Mucosa of rectum (tissue), 2 donors: ENCODE measurements around the gene ACACA.

ENCODE experiments used
- H3K27ac ChIP-seq, 2 donors: one replicate each; pipeline ENCODE4 v1.7.0; 2013; ENCODE audit warnings: inconsistent platforms in 2 of 2, low read depth in 2 of 2, low read length in 2 of 2
- H3K27me3 ChIP-seq, 2 donors: one replicate each; pipeline ENCODE4 v1.7.0; 2013; ENCODE audit warnings: low read length in 2 of 2; ENCODE audit not compliant: control insufficient read depth in 2 of 2, insufficient read depth in 2 of 2
- H3K36me3 ChIP-seq, 2 donors: one replicate each; pipeline ENCODE4 v1.7.0; 2013; ENCODE audit warnings: low read length in 2 of 2; ENCODE audit not compliant: control insufficient read depth in 2 of 2, insufficient read depth in 2 of 2
- H3K4me1 ChIP-seq, 2 donors: one replicate each; pipeline ENCODE4 v1.7.0; 2013; ENCODE audit warnings: low read length in 2 of 2, mild to moderate bottlenecking in 1 of 2; ENCODE audit not compliant: control insufficient read depth in 2 of 2, insufficient read depth in 2 of 2
- H3K4me3 ChIP-seq, 2 donors: one replicate each; pipeline ENCODE4 v1.7.0; 2013; ENCODE audit warnings: low read length in 2 of 2
- H3K9ac ChIP-seq, 2 donors: one replicate each; pipeline ENCODE4 v1.7.0; 2013; ENCODE audit warnings: low read length in 2 of 2, low read depth in 1 of 2, mild to moderate bottlenecking in 1 of 2
- H3K9me3 ChIP-seq, 2 donors: one replicate each; pipeline ENCODE4 v1.7.0; 2013; ENCODE audit warnings: low read length in 2 of 2; ENCODE audit not compliant: control insufficient read depth in 2 of 2
- donor health status: healthy.
- donor health status: Normal muscosa, but diverticular disease.

ACACA gene

GRCh38 chr17:37318931-37319594 is 87.6 kb downstream of the ACACA start:
- H3K27me3 ChIP-seq = no peaks in the 10 kb centered on the region
- no peaks in the 10 kb centered on the region for H3K36me3 ChIP-seq
- H3K9me3 ChIP-seq = no peaks in the 10 kb centered on the region
- H3K4me1 ChIP-seq = no peaks in the 10 kb centered on the region
- H3K4me3 ChIP-seq = no peak overlapping the region
- no peak overlapping the region for H3K9ac ChIP-seq
- H3K27ac ChIP-seq = no peak overlapping the region

DNA sequence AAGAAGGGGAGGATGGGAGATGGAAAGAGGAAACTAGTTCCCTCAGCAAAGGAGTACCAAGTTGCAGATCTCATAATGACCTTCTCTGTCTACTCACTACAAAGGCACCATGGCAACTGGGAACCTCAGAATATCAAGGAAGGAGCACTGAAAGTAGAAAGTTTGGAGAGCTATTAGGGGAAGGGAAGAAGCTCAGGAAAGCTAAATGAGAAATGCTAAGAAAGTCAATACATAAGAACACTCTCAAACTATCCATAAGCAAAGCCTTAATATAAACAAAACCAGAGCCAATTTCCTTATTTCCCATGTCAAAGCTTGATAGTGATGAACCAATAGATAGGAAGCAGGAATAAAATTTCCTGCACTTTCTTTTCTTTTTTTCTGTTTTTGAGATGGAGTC is 88.8 kb downstream of the ACACA start:
- Histone ChIP-seq H3K36me3 (no peaks in the 10 kb centered on the region), H3K27ac (no peak overlapping the region), H3K4me3 (no peak overlapping the region), H3K27me3 (no peaks in the 10 kb centered on the region), H3K9ac (no peak overlapping the region), H3K4me1 (no peaks in the 10 kb centered on the region), H3K9me3 (no peaks in the 10 kb centered on the region)

- Histone ChIP-seq H3K27me3 (no peaks in the 10 kb centered on the region), H3K9ac (no peak overlapping the region), H3K9me3 (no peaks in the 10 kb centered on the region), H3K27ac (no peak overlapping the region), H3K4me3 (no peak overlapping the region), H3K36me3 (no peaks in the 10 kb centered on the region), H3K4me1 (no peaks in the 10 kb centered on the region)
Measured at GRCh38 chr17:37315601-37316000, 91.0 kb downstream of the ACACA start.

DNA sequence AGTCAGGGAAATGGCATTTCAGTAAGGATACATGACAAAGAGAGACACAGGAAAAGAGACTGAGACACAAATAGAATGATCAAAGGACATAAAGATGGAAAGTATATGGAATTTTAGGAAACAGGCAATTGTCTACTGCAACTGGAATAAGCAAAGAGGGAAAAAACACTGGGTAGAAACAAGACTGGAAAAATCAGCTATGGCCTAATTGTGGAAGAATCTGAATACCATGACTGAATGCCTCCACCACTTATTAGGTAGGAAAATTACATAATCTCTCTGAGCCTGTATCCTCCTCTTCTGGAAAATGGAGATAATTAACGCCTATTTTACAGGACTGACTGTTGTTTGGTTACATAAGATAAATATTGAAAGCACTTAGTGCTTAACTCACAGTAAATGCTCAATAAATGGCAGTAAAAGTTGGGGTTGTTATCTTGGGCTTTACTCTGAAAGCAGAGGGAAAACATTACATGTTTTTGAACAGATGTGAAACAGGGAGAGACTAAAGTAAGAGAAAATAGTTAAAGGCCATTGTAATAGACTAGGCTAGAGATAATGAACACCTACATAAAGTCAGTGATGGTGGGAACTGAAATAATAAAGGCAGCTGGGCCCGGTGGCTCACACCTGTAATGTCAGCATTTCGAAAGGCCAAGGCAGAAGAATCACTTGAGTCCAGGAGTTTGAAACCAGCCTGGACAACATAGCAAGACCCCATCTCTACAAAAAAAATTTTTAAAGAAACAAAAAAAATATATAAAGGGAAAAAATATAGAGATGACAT is 94.3 kb downstream of the ACACA start:
- no peak overlapping the region for H3K9ac ChIP-seq
- no peak overlapping the region for H3K4me3 ChIP-seq
- no peaks in the 10 kb centered on the region for H3K27me3 ChIP-seq
- H3K36me3 ChIP-seq = no peaks in the 10 kb centered on the region
- H3K4me1 ChIP-seq = no peaks in the 10 kb centered on the region
- no peak overlapping the region for H3K27ac ChIP-seq
- no peaks in the 10 kb centered on the region for H3K9me3 ChIP-seq

GRCh38 chr17:37310940-37311339 is 95.7 kb downstream of the ACACA start:
- Histone ChIP-seq H3K9me3 (no peaks in the 10 kb centered on the region), H3K4me3 (no peak overlapping the region), H3K27me3 (no peaks in the 10 kb centered on the region), H3K36me3 (no peaks in the 10 kb centered on the region), H3K9ac (no peak overlapping the region), H3K27ac (no peak overlapping the region), H3K4me1 (no peaks in the 10 kb centered on the region)

DNA sequence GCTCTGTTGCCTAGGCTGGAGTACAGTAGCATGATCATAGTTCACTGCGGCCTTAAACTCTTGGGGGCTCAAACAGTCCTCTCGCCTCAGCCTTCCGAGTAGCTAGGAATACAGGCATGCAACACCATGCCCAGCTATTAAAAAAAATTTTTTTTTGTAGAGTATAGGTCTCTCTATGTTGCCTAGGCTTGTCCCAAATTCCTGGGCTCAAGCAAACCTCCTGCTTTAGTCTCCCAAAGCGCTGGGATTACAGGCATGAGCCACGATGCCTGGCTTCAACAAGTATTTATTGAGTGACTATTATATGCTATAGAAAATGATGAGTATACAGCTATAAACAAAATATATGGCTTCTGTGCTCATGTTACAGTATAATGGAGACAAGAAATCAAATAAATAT is 97.6 kb downstream of the ACACA start:
- H3K27ac ChIP-seq = no peak overlapping the region

DNA sequence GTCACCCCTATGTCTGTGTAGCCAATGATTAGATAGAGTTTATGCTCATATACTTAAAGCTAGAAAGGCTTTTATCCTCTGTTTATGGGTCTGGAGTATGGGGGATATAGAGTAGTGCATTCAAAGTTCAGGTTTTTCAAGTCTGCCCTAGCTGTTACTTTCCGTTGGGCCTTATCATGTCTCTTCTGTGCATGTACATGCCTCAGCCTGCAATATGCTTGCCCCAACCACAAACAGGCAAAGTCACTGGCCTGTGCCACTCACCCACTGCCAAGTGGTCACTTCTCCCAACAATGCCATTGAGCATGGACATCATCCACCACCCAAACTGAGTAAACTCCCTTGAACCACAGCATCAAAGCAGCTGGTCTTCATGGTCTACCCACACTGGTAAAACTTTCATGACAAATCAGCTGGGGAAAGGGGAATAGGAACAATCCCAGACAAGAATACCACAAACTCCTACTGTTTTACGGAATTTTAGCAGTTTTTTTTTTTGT is 101.2 kb downstream of the ACACA start:
- H3K9me3 ChIP-seq = no peaks in the 10 kb centered on the region
- no peaks in the 10 kb centered on the region for H3K27me3 ChIP-seq
- no peaks in the 10 kb centered on the region for H3K4me1 ChIP-seq
- no peak overlapping the region for H3K4me3 ChIP-seq
- H3K27ac ChIP-seq = no peak overlapping the region
- no peak overlapping the region for H3K9ac ChIP-seq
- H3K36me3 ChIP-seq = no peaks in the 10 kb centered on the region

More for the DNA sequence above, 97.6 kb downstream of the ACACA start:
- H3K27me3 ChIP-seq = no peaks in the 10 kb centered on the region
- H3K4me3 ChIP-seq = no peak overlapping the region
- H3K4me1 ChIP-seq = no peaks in the 10 kb centered on the region
- no peaks in the 10 kb centered on the region for H3K9me3 ChIP-seq
- no peaks in the 10 kb centered on the region for H3K36me3 ChIP-seq
- no peak overlapping the region for H3K9ac ChIP-seq

DNA sequence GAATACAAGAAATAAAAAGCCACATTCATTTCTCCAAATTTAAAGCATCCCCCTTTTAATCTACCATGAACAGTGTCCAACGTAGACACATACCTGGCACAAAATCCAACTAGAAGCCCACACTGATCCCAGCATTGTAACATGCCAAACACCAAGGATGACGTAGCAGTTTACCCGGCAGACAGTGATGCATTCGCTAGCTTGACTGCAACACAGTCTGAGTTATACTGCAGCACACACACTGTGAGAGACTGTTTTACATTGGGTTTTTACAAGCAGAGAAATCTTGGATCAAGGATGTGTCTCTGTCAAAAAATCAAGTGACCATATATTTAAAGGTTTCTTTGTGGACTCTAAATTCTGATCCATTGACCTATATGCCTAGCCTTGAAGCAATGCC is 105.3 kb downstream of the ACACA start:
- no peaks in the 10 kb centered on the region for H3K9me3 ChIP-seq
- H3K9ac ChIP-seq = no peak overlapping the region
- H3K27ac ChIP-seq = no peak overlapping the region

GRCh38 chr17:37300683-37301082 is 106.0 kb downstream of the ACACA start:
- Histone ChIP-seq H3K4me3 (no peak overlapping the region), H3K27ac (no peak overlapping the region), H3K9me3 (no peaks in the 10 kb centered on the region), H3K4me1 (no peaks in the 10 kb centered on the region), H3K27me3 (no peaks in the 10 kb centered on the region), H3K36me3 (no peaks in the 10 kb centered on the region), H3K9ac (no peak overlapping the region)

More for the DNA sequence above, 105.3 kb downstream of the ACACA start:
- Histone ChIP-seq H3K4me1 (no peaks in the 10 kb centered on the region), H3K36me3 (no peaks in the 10 kb centered on the region), H3K4me3 (no peak overlapping the region), H3K27me3 (no peaks in the 10 kb centered on the region)

GRCh38 chr17:37299257-37299980 is 107.2 kb downstream of the ACACA start:
- no peak overlapping the region for H3K9ac ChIP-seq
- no peaks in the 10 kb centered on the region for H3K27me3 ChIP-seq
- H3K27ac ChIP-seq = no peak overlapping the region
- H3K9me3 ChIP-seq = no peaks in the 10 kb centered on the region
- no peaks in the 10 kb centered on the region for H3K36me3 ChIP-seq
- H3K4me1 ChIP-seq = no peaks in the 10 kb centered on the region
- H3K4me3 ChIP-seq = no peak overlapping the region
